Islet of Langerhans (tissue), 1 donor: ENCODE measurements around the gene ZNF580.

ENCODE experiments used
- FAIRE-seq: peaks from one replicate; lab custom pipeline; 2011; peaks lifted over from hg19 to GRCh38; lab: Jason Lieb, UNC

The ZNF580 gene

DNA sequence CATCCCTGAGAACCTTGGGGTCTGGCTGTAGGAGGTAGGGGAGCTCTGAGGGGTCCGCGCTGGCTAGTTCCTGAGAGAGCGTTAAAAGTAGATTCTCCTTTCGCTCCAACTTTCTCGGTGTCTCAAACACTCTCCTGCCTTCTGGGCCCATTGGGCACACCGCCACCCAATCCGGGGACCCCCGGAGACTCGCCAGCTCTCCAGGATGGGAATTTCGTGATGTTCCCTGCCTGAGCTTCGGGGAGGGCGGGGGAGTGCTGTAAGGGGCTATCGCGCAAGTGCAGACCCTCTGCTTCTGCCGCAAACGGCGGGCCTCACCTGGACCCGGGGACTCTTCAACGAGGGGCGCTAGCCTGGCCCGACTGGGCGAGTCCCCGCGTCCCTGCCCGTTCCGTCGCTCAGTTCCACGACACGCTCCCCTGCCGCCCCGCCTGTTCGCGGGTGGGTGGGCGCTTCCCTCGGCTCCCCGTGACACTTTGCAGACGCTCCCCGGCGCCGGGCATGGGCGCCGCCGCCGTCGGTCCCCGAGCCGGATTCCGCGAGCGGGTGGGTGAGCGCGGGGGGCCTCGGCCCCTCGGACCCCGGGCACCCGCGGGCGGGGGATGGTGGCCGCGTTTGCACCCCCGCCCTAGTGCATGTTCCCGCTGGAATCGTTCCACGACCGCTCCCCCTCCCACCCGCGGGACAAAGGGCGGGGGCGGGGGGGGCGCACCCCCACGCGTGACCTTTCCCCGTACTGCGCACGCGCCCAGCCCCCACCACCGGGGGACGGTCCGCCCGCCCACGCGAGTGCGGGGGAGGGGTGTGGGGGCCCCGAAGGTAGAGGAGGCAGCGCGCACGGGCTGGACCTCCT lies 7.2 kb downstream of the ZNF580 start, which contains the start of gene CCDC106:
CCDC106 (plus strand) TSS at position 481 of the 853 bp plus-strand sequence. CDS start 835 bp downstream, outside the sequence.
- no peak for FAIRE-seq

- FAIRE-seq, result no peak
These were observed 7.9 kb downstream of the ZNF580 start for GRCh38 chr19:55648585-55649267.

DNA sequence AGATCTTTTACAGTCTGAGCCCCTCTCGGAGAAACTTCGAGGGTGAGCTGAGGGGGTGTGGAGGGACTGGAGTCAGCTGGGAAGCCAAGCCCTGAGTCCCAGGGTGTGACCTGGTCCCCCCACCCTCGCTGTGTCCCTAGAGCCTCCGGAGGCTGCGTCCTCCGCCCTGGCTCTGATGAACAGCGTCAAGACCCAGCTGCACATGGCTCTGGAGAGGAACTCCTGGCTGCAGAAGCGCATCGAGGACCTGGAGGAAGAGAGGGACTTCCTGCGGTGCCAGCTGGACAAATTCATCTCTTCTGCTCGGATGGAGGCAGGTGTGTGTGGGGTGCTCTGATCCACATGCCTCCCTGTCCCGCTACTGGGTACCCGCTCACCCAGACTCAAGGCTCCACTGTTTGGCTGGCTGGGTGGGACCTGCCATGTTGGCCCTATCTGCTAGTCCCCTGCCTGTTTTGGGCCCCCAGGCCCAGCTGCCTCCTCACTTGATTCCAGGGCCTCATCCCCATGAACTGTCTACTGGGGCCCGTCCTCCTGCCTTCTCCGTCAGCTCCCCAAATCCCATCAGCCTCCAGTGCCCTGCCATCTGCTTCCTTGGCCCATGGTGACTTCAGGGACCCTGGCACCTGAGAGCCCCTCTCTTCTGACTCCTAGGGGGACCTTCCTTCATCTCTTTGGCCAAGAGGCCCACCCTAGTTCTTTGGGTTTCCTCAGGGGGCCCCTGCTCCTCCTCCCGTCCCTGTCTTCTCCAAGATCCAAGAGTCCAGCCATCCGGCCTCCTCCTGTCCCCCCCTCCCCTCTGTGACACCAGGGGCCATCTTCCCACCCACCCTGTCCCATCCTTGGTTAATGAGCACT lies 8.7 kb downstream of the ZNF580 start:
- no peak for FAIRE-seq

GRCh38 chr19:55650126-55650557 lies 9.3 kb downstream of the ZNF580 start:
- no peak for FAIRE-seq

DNA sequence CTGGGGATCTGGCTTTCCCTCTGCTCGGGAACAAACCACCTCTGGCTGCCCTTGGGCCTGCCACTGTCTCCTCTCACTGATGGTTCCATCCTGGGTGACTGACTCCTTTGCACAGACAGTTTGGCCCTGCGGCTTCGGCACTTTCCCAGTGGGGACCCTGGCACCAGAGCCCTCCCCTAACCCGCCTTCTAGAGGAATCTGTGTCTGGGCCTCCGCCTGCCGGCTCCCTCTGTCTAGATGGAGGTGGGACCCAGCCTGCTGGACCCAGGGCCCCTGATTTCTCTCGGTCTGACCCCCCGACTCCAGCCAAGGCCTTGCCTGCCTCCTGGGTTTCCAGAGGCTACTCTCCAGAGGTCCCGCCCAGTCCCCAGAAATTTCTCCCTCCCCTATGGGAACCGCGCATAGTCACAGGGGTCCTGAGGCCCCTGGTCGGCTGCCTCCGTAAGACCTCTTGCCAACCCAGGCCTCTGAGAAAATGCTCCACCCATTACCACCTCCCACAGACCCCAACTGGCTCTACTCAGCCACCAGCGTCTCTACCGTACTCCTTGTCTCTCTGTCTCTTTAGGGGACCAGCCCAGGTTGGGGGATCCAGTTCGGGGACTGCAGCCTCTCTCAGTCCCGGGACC lies 9.9 kb downstream of the ZNF580 start:
- no peak for FAIRE-seq

GRCh38 chr19:55651236-55651635 lies 10.4 kb downstream of the ZNF580 start:
- FAIRE-seq, result no peak

DNA sequence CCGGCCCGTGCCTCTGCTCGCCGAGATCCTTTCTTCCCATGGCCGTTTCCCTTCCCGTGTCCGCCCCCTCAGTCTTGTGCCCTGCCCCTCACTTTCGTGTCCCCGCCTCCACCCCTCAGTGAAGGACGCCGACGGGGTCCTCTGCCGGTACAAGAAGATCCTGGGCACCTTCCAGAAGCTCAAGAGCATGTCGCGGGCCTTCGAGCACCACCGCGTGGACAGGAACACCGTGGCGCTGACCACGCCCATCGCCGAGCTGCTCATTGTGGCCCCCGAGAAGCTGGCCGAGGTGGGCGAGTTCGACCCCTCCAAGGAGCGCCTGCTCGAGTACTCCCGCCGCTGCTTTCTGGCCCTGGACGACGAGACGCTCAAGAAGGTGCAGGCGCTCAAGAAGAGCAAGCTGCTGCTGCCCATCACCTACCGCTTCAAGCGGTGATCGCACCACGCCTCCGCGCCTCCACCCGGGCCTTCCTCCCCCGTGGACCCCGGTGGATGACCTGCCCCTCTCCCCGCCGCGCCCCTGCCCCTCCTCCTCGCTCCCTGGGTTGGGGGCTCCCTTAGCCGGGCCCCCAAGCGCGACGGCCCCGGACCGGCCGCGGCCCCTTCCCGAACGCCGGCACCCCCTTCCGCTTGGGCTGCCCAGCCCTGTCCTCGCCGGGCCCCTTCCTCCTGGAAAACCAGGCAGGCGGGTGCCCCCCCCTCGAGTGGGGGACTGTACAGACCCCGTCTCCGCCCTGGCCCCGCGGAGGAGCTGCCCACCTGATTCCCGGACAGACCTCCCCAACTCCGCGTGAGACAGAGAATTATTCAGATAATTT lies 11.7 kb downstream of the ZNF580 start:
- no peak for FAIRE-seq

DNA sequence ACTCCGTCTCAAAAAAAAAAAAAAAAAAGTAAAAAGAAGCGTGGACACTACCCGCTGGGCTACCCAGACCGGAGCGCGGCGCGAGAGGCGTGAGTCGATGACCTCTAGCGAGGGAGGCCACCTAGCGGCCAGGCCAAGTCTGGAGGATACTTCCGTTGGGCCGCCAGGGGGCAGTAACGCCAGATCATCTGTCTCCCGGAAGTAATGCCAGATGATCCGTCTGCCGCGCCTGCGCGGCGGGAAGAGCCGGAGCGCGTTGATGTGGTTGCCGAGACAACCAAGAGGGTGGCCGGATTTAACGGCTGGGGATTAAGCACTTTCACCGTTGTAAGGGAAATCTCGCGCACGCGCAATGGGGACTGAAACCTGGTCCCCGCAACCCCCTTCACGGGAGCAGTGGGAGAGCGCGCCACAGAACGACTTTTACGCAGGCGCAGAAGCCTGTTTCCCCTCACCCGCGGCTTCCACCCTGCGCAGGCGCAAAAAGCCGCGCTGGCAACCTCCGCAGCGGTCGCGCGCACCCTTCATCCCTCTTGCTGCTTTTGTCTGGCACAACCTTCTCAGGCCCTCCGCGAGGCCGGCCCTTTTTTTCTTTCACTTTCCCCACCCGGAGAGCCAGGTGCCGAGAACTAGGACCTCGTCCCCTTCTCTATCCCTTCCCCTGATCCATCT lies 13.0 kb downstream of the ZNF580 start:
- FAIRE-seq, result peak; percentile 66

- peak; percentile 70 for FAIRE-seq
These were observed 13.6 kb downstream of the ZNF580 start for GRCh38 chr19:55654323-55654867.

- FAIRE-seq, result no peak
These were observed 14.3 kb downstream of the ZNF580 start, which contains the start of gene U2AF2 for GRCh38 chr19:55654868-55655647. U2AF2 (plus strand) TSS chr19:55655035; CDS start chr19:55655105, 70 bp downstream.

GRCh38 chr19:55655648-55656040 lies 14.8 kb downstream of the ZNF580 start:
- no peak for FAIRE-seq

DNA sequence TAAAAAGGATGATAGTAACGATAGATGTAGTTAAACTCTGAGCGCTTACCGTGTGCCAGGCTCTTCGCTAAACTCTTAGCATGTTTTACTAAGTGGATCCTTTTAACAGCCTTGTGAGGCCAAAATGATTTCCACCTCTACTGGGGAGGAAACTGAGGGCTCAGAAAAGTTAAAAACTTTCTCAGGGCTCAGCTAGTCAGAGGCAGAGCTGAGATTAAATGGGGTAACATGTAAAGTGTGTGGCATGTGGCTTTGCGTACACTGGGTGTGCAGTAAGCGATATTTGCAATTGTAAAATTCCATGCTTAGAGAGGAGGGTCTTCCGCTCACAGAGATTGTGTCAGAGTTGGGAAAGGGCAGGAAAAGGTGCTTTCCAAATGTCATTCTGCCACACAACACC lies 15.8 kb downstream of the ZNF580 start:
- FAIRE-seq, result no peak

DNA sequence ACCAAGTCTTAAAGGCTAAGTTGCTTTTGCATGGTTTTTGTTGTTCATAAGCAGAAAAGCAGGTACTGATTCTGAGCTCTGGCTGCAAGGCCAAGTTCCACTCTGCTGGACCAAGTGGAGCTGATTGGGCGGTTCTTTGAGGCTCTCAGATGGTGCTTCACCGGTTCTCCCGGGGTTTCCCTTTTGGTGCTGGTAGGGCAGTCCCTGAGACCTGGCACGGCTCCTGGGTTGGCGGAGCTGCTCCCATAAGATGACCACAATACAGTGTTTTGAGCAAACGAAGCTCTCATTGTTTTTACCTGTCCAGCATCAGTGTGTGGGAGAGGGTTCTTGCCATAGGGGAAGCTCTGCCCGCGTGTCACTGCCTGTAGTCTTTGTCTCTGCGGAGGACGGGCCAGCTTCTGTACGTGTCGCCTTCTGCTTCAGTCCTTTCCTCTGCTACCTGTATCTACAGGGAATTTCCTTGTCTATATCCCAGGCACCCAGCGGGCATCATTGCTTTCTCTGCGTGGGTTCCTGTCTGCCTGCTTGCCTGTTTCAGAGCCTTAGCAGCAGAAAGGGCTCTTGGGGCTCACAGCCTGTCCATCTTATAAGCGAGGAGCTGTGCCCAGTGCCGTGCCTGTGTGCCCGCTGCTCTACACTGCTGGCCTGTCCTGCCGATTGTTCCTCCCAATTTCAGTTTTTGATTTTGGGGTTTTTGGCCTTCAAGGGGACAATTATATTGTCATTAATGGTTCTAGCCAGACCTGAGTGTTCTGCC lies 16.4 kb downstream of the ZNF580 start:
- no peak for FAIRE-seq

DNA sequence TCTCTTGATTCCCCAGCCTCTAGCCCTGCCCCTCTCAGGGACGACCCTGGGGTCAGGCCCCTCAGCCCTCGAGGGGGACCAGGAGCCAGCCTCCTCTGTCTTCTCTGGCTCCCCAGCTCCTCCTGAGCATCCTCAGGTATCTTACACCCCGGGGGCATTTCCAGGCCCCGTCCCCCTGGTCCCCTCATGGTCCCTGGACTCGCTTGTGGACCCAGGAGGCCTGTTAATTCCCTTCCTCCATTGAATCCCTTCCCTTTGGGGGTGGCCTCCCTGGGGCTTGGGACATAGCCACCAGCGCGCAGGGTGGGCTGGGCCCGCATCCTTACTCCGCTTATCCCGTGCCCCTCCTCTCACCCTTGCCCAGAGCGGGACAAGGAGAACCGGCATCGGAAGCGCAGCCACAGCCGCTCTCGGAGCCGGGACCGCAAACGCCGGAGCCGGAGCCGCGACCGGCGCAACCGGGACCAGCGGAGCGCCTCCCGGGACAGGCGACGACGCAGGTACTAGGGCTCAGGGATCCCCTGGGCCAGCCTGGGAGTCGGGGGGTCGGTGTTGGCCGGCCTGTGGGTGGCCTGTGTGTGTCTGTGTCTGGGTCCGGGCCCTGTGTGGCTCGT lies 18.2 kb downstream of the ZNF580 start:
- no peak for FAIRE-seq

- no peak for FAIRE-seq
These were observed 19.0 kb downstream of the ZNF580 start for GRCh38 chr19:55659822-55660221.

DNA sequence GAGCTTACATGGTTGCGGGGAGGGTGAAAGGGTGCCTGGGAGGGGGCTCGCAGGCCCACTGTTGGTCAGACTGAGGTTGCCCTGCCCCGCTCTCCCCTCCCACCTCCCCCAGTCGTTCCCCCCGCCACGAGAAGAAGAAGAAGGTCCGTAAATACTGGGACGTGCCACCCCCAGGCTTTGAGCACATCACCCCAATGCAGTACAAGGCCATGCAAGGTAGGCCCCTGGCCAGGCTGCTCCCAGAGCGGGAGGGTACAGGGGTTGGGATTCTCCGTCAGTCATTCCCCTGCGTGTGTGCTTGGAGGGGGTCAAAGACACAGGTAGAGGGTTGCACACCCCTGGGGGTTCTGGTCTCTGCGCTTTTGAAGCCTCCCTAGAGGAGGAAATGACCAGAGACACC lies 19.6 kb downstream of the ZNF580 start:
- no peak for FAIRE-seq

DNA sequence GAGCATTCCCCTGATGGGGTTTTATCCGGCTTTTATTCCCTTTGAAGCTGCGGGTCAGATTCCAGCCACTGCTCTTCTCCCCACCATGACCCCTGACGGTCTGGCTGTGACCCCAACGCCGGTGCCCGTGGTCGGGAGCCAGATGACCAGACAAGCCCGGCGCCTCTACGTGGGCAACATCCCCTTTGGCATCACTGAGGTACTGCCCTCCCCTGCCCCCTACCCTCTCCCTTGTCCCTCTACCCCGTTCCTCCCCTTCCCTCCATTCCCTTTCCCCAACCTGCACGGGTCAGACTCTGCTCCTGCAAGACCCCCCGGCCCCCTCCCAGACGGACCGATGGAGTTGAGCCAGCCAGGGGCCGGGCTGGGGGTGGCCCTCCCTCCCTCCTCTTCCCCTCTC lies 20.2 kb downstream of the ZNF580 start:
- no peak for FAIRE-seq

GRCh38 chr19:55661826-55662225 lies 21.0 kb downstream of the ZNF580 start:
- no peak for FAIRE-seq
